ENCODE measurements around the gene CCDC190.
"Not testable (repeated sequence)": the region's sequence is repeated elsewhere in the genome, so short reads cannot be mapped to it uniquely, and the experiment has no call there.

GRCh38 chr1:162880617-162881016, 19.6 kb upstream of the CCDC190 start:
- TF ChIP-seq, protein P1, sequence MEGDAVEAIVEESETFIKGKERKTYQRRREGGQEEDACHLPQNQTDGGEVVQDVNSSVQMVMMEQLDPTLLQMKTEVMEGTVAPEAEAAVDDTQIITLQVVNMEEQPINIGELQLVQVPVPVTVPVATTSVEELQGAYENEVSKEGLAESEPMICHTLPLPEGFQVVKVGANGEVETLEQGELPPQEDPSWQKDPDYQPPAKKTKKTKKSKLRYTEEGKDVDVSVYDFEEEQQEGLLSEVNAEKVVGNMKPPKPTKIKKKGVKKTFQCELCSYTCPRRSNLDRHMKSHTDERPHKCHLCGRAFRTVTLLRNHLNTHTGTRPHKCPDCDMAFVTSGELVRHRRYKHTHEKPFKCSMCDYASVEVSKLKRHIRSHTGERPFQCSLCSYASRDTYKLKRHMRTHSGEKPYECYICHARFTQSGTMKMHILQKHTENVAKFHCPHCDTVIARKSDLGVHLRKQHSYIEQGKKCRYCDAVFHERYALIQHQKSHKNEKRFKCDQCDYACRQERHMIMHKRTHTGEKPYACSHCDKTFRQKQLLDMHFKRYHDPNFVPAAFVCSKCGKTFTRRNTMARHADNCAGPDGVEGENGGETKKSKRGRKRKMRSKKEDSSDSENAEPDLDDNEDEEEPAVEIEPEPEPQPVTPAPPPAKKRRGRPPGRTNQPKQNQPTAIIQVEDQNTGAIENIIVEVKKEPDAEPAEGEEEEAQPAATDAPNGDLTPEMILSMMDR (conservative IDR thresholded peaks at IDR 0.05) = not testable (repeated sequence)
- not testable (repeated sequence) for TF ChIP-seq EZH2 (IDR thresholded peaks at IDR 0.05; ENCODE audit: low read depth)

Measured in PC-9 (cell line).